Astrocyte of the cerebellum (primary cell): ENCODE data around the gene CA9.

Experiments used
- DNase-seq: peaks from one replicate; pipeline ENCODE4 v3.0.0-alpha.2; 2011; ENCODE audit warnings: low read depth
- H3K4me3 ChIP-seq: 2 replicates; pipeline ENCODE4 v1.5.1; 2011; ENCODE audit warnings: mild to moderate bottlenecking, low read depth, low read length, moderate library complexity
- in situ Hi-C: cut with HindIII; loops from 2 replicates; pipeline ENCODE4 v1.10.0; 2017; ENCODE audit warnings: low sequenced_read_pairs
- TF ChIP-seq, protein P1 (sequence below): IDR thresholded peaks from 2 replicates; pipeline ENCODE4 v1.5.1; 2012; ENCODE audit warnings: low read length, low read depth, moderate library complexity, mild to moderate bottlenecking; ENCODE audit errors: missing control alignments

Gene CA9

GRCh38 chr9:35708146-35708545 is 34.4 kb downstream of the CA9 start:
- in situ Hi-C loops, result no loop called here
- TF ChIP-seq, protein P1, sequence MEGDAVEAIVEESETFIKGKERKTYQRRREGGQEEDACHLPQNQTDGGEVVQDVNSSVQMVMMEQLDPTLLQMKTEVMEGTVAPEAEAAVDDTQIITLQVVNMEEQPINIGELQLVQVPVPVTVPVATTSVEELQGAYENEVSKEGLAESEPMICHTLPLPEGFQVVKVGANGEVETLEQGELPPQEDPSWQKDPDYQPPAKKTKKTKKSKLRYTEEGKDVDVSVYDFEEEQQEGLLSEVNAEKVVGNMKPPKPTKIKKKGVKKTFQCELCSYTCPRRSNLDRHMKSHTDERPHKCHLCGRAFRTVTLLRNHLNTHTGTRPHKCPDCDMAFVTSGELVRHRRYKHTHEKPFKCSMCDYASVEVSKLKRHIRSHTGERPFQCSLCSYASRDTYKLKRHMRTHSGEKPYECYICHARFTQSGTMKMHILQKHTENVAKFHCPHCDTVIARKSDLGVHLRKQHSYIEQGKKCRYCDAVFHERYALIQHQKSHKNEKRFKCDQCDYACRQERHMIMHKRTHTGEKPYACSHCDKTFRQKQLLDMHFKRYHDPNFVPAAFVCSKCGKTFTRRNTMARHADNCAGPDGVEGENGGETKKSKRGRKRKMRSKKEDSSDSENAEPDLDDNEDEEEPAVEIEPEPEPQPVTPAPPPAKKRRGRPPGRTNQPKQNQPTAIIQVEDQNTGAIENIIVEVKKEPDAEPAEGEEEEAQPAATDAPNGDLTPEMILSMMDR, result no peak
- no peak for DNase-seq
- H3K4me3 ChIP-seq, result no peak overlapping the region

DNA sequence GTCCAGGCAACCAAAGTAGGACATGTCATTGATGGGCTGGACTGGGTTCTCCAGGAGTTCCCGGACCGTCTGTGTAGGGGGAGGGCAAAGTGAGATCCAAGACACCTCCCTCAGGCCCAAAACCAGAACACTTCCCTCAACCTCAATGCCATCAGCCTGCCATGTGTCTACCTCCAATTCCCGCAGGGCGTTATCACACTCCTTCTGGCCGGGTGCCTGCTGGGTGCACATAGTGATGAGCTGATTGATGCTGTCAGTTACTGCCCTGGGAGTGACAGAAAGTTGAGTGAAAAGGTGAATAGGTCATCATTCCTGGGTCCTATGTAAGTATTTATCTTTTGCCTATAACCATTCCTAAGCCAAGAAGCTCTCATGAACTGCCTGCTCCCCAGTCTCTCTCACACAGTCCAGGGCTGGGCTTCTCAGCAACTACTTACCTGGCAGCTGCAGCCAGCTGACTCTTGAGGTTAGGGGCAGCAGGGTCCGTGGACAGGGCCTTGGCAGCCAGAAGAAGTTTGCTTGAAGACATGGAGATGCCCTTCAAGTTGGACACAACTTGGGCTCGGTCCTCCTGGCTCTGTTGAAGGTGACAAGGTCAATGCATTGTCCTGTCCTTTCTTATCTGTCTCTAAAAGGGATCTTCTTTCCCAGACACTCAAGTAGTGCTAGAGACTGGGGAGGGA is 37.2 kb downstream of the CA9 start:
- TF ChIP-seq, protein P1, result no peak
- in situ Hi-C loops, result loop anchor here (5.0 kb wide), 1 partner anchor 34 kb away; no protein-coding TSS in a partner anchor
- H3K4me3 ChIP-seq, result no peak overlapping the region
- DNase-seq, result no peak

DNA sequence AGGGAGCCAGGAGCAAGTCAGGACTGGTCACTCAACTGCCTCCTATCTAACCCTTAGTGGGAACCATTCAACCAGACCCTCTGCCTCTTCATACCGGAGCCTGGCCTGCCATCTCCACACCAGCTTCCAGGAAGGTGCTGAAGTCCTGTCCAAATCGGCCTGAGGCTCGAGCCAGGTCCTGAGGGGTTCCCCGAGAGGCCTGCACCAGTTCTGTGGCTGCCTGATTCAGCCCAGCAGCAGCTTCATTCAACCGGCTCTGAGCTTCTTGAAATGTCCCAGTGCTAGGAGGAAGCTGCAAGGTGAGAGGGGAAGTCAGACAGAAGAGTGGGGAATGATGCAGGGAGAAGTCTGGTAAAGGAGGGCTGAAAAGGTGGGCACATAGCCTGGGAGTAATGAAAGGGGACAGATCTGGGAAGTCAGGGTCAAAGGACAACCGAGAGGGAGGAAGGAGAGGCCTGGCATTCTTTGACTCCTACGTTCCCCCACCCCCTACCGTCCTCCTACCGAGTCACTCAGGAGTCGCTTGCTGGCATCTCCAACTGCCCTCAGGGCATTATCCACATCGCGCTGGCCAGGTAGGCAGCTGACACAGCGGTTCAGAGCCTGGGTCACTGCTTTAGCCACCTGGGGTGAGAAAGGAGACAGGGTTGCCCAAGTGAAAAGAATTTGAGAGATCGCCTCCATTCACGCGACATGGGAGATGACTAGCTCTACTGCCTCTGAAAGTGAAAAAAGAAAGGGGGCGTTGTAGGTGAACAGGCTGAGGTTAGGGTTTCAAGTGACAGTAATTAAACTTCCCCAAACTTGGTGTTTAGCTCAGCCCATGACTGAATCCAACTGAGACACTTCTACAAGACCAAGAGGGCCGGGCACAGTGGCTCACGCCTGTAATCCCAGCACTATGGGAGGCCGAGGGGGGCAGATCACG is 38.0 kb downstream of the CA9 start:
- H3K4me3 ChIP-seq, result no peak overlapping the region
- DNase-seq, result no peak
- in situ Hi-C loops, result loop anchor here (5.0 kb wide), 1 partner anchor 34 kb away; no protein-coding TSS in a partner anchor
- TF ChIP-seq, protein P1, result no peak

DNA sequence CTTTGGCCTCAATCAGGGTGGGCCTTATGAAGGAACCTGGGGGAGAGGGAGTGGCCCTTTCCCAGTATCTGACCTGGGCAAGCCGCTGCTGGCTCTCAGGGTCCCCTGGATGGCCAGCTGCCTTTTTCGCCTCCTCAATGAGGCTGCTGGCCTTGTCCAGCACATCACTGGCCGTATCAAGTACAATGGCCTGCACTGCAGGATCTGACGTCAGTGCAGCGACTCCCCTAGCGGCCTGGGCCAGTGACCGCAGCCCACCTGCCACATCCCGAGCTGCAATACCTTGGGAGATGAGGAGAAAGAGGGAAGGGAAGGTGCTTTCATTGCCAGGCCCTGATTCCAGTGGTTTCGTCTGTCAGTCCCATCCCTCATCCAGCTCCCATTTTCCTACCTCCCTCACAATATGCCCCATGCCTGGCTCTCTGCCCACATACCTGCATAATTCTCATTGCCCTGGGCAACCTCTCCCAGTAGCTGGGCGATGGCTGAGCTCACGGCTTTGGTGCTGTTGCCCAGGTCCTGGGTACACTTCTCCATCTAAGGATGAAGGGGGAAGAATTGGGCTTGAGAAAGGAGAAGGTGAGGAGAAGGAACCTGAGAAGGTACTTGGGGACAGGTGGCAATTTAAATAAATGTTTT is 39.2 kb downstream of the CA9 start:
- TF ChIP-seq, protein P1, result no peak
- H3K4me3 ChIP-seq, result no peak overlapping the region
- in situ Hi-C loops, result loop anchor here (5.0 kb wide), 1 partner anchor 36 kb away; no protein-coding TSS in a partner anchor
- no peak for DNase-seq

- H3K4me3 ChIP-seq, result no peak overlapping the region
- TF ChIP-seq, protein P1, result no peak
- DNase-seq, result no peak
- in situ Hi-C loops, result loop anchor here (5.0 kb wide), 1 partner anchor 36 kb away; no protein-coding TSS in a partner anchor
Observed at GRCh38 chr9:35713578-35713977, 39.9 kb downstream of the CA9 start.

- no peak for DNase-seq
- in situ Hi-C loops, result loop anchor here (5.0 kb wide), 1 partner anchor 37 kb away; no protein-coding TSS in a partner anchor
- TF ChIP-seq, protein P1, result no peak
- no peak overlapping the region for H3K4me3 ChIP-seq
Observed at GRCh38 chr9:35714123-35714522, 40.4 kb downstream of the CA9 start.
